NCI-H748 (cell line): Measurements from ENCODE around the gene MAP2K1.
"Not testable (repeated sequence)": the region's sequence is repeated elsewhere in the genome, so short reads cannot be mapped to it uniquely, and the experiment has no call there.

Experiments used
- DNase-seq: peaks from one replicate; lab custom pipeline; 2025; ENCODE audit not compliant: unreplicated experiment; lab: John Stamatoyannopoulos, UW

Gene MAP2K1

DNA sequence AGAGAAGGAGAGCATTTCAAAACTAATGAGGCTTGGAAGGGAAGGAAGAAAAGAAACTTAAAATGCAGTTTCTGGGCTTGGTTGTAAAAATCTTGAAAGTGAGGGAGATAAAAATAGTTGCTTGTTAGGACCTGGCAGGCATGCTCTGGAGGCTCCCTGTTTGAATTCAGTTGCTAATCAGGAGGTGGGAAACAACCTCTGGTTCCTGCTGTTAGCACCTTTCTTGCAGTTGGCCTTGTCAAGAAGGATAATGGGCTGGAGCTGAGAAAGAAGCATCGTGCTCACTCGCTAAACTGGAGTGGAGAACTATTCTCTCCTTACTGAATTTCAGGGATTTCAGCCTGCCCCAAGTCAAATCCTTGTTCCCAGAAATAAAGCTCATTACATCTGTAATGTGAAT, 87.4 kb downstream of the MAP2K1 start:
- no peak for DNase-seq

DNA sequence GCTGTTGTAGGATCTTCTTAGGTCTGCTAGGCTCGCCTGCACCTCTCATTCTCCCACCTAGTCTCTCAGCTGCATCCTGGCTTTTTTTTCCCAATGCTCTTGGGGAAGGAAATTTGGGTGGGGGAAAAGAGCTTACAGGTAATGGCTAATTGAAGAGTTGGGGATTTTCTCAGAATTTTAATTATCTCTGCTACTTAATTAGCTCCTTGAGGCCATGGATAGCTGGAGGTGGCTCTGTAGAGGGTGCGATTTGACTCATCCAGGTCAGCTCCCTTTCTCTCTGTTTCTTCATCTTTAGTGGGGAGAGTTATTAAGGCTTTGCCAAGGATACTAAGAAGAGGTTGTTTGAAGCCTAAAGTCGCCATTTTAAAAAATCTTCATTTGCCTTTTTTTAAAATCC, 88.3 kb downstream of the MAP2K1 start:
- DNase-seq, result no peak

DNA sequence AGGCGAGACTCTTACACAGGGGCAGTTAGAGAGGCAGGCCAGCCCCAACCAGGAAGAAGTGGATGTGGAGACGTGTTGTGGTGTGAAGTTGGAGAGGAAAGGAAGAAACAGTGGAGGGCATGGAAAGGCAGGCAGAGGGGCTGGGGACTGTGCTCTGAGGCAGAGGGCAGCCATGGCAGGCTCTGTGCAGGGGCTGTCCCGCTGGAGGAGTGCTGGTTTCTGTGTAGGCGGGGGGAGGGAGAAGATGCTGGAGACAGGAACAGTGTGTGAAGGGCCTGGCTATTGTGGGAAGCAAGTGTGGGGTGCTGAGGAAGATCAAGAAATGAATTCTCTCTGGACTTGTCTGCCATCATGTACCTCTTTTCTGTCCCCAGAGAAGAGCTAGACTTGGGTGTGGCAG, 89.8 kb downstream of the MAP2K1 start:
- no peak for DNase-seq

DNA sequence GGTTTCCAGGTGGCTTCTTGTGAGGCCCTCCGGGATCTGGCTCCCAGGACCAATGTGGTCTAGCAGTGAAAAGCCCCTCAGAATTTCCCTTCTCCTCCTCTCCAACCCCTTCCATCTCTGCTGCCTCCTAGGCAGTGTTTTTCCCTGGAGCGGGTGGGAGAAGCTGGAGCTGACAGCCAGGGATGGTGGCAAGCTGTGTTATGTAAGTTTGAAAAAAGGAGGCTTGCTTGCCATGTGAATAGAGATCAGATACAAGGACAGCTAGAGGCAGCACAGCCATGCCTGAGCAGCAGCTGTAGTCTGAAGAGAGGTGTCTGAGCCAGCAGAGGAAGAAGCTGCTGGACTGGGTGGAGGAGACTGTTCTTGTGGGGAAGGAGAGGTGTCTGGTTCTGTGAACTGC, 90.3 kb downstream of the MAP2K1 start:
- DNase-seq, result no peak

DNA sequence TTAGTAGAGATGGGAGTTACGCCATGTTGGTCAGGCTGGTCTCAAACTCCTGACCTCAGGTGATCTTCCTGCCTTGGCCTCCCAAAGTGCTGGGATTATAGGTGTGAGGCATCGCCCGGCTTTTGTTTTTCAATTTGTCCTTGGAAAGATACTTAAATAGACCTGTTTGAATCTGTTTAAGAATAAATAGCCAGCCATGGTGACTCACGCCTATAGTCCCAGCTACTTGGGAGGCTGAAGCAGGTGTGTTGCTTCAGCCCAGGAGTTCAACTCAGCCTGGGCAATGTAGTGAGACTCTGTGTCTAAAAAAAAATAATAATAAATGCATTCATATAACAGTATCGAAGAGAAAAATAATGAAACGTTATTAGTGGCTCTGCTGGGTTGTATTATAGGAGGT, 93.6 kb downstream of the MAP2K1 start:
- DNase-seq, result no peak

DNA sequence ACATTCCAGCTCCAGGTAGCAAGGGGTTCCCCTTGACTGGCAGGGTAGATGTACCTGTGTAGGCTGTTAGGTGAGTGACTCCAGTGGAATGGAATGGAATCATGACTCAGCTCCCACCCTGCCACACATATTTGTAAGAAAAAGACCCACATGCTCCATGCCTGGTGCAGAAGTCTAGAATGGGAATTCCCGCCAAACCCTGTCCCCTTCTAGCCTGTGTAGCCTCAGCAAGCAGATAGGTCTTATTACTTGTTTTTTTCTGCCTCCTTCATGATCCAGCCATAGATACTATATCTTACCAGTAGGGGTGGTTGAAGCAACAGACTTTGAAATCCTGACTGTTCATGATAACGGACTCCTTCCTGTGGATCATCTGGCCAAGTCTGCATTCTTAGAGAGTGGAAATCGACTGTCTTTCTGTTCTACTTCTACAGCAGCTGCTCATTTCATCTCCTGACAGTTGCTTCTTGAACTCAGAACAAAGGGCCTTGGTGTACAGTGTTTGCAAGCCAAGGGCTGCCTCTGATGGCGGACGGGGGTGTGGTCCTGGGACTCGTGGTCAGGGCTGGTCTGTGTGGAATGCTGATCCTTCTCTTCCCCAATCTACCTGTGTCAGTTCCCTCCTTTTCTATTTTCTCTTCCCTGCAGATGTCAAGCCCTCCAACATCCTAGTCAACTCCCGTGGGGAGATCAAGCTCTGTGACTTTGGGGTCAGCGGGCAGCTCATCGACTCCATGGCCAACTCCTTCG, 94.6 kb downstream of the MAP2K1 start:
- DNase-seq, result no peak

DNA sequence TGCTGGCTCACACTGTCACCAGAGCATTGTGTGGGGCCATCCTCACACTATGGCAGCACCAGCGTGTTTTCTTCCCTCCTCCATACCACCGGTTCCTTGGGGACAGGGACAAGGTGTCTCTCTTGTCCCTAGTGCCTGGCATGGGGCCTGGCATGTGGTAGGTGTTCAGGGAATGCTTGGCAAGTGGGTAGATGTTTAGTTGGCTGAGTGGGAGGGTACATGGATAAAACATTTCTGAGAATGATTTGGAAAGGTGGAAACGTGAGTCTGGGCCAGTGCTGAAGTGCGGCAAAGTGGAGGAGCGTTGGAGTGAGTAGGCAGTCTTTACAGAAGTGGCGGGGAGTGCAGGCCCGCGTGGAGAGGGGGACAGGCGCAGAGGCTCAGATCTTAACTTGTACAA, 95.8 kb downstream of the MAP2K1 start:
- DNase-seq, result no peak

DNA sequence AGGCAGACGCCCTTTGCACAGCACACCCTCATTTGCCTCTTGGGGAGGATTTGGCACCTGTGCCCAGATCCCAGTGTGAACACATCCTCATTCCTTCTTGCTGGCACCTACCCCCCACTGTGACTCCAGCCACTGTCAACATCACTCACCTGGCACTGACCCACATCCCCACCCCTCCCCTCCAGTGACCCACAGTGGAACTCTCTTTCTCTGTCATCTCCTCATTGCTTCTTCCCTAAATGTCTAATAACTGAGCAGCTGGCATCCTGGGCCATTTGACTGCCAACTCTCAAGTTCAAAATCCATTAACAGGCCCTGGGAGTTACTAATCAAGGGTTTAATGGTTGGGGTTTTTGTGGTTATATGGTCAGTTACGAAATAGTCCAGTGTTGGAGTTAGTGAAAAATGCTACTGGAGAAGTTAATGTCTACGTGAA, 96.4 kb downstream of the MAP2K1 start:
- DNase-seq, result no peak

DNA sequence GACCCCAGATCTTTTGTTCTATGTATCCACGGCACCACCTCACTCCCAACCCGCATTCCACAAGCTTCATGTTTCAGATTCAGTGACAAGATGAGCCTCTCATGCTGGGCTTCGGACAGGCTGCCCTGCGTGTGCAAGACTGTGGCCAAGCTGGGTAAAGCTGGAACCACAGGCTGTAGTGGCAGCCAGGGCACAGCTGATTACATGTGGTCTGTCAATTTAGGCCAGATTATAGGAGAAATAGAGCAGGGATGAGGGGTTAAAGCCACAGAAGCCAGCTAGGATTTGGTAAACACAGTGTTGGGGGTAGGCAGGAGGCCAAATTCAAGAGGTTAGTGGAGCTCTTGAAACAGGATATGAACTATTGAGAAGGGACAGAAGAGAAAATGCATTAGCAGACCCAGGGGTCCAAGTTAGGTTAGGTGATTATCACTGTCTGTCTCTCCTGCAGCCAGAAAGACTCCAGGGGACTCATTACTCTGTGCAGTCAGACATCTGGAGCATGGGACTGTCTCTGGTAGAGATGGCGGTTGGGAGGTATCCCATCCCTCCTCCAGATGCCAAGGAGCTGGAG, 97.9 kb downstream of the MAP2K1 start:
- DNase-seq, result no peak

DNA sequence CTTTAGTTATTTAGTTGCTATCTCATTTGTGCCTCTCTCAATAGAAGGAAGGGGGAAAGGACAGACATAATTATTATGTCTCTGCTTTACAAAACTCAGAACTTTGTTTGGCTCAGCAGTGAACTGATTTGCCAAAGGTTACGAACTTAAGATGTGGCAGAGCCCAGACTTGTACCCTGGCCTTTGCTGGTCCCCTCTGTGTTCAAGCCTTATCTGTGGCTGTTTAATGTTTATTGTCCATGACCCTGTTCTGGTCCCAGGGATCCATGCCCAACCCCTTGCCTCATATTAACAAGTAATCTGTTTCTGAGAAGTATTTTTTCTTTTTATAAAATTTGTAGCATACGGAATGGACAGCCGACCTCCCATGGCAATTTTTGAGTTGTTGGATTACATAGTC, 100.2 kb downstream of the MAP2K1 start:
- DNase-seq, result no peak

DNA sequence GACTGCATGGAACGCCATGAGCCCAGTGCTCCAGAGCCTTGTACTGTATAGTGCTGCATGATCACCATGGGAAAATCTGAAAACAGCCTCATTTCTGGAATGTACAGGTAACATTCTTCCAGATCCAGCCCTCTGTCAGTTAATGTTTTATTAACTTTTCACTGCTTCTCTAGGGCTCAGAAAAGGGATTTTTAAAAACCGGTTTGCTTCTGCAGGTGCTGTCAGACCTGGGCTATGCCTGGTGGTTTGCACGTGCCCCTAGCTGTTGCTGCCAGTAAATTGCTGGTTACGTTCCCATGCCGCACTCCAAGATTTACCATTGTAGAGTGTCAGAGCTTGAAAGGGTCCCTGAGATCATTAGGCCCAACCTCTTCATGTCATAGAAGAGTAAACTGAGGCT, 101.8 kb downstream of the MAP2K1 start:
- no peak for DNase-seq

DNA sequence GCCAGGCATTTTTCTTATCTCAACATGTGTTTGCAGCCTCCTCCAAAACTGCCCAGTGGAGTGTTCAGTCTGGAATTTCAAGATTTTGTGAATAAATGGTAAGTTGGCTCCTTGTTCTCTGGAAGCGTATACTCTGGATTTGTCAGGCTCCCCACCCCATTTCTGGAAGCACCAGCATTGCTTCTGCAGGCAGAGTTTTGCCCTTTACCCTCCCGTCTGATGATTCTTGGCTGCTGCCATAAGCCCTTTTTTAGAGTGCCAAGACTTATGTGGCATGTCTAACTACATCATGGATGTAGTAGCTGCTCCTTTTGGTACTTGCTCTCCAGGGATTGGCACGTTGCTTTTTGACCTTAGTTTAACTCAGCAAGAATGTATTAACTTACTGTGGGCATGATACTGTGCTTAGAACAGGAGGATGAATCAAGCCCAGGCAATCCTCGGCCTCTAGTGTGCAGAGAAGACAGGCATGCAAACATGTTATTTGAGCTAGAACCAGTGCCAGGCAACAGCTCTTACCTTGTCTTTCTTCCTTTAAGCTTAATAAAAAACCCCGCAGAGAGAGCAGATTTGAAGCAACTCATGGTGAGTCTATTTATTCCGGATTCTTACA, 102.6 kb downstream of the MAP2K1 start:
- DNase-seq, result no peak

DNA sequence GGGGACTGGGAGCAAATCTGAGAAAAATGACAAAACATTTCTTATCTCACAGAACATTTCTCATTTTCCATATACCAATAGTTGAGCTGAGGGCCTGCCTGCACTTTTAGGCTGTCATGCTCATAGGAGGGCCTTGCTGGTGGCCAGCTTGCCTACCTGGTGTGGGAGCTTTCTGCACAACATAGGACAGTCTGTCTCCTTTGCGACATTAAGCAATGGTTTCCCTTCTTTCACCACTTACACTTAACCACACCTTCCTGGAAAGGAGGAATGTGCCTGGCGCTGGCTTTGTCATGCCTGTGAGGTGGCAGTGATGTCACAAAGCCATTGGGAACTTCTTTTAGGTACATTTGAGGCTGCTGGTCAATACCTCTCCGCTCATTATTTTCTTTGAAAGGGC, 105.1 kb downstream of the MAP2K1 start:
- DNase-seq, result no peak

DNA sequence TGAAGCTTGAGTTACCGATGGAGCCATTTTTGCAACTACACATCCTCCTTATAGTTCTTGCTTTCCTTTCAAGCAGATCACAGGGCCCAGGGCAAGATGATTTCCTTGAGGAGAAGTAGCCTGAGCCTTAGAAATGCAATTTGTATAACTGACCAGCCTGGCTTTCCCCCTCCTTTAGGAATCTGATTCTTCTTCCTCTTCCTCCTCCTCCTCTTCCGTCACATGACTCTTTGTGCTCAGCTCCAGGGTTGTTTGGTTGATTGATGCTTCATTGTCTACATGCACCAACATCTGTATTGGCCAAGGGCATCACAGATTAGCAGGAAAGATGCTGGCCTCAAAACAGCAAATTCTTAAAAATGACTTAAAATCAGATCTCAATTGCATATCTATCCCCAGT, 107.5 kb downstream of the MAP2K1 start:
- no peak for DNase-seq

DNA sequence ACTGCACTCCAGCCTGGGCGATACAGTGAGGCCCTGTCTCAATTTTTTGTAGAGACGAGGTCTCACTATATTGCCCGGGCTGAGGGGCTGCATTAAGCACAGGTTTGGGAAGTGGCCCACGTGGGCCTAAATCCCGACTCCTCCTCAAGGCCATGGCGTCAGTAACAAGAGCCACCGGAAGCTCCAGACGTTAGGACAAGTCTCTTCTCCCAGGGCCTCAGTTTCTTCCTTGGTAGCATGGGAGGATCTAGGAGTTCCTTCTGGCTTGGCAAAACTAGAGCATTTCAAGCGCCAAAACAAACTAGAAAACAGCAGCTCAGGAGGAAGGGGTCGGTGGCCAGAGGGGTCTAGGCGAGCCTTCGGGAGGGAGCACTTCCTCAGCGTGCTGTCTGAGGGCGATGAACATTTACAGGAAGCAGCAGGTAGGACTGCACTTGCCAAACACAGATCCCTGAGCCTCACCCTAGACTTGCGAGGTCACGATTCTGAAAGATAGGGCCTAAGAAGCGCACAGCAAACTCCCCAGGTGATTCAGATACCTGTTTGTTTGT, 110.3 kb downstream of the MAP2K1 start:
- peak; percentile 9 for DNase-seq

DNA sequence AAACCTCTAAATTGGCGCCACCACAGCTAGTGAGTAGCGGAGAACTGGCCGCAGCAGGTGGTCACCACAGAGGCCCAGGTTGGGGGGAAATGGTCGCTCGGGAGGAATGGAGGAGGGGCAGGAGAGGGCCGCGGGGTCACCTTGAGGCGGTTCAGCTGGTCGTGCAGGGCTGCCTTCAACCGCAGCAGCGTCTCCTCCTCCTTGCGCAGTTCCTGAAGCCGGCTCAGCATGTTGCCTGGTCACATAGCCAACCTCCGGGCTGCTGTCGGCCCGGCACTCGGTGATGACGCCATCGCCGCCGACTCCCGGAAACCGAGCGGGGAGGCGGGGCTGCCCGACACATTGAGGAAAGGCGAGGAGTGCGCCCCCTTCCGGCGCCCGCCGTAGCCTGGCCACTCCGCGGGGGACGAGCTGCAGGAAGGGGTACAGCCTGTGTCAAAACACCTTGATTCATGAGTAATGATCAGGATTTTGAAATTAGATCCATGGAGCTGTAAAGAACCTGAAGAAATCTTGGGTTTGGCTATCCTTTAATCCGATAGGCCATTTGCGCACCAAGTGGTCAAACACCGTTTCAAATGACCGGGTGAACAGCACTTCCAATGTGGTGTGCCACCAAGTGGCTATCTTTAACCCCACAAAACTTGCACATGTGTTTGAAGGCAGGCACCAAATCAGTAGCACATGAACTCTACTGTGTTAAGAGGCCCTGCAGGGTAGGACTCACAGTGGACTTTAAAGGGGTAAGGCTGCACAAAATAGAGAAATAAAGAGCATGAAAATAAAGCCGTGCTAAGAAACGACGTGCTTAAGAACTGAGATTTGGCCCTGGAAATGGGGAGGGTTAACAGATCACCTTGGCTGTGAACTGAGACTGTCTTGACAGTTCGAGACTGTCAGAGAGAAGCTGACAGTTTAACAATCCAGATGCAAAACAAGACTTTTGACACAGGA, 111.1 kb downstream of the MAP2K1 start, which contains the start of gene SNAPC5:
Gene SNAPC5 (minus strand): TSS at position 261 of the 954 bp plus-strand sequence. CDS start 31 bp downstream, at position 230.
- DNase-seq, result peak; percentile 91

DNA sequence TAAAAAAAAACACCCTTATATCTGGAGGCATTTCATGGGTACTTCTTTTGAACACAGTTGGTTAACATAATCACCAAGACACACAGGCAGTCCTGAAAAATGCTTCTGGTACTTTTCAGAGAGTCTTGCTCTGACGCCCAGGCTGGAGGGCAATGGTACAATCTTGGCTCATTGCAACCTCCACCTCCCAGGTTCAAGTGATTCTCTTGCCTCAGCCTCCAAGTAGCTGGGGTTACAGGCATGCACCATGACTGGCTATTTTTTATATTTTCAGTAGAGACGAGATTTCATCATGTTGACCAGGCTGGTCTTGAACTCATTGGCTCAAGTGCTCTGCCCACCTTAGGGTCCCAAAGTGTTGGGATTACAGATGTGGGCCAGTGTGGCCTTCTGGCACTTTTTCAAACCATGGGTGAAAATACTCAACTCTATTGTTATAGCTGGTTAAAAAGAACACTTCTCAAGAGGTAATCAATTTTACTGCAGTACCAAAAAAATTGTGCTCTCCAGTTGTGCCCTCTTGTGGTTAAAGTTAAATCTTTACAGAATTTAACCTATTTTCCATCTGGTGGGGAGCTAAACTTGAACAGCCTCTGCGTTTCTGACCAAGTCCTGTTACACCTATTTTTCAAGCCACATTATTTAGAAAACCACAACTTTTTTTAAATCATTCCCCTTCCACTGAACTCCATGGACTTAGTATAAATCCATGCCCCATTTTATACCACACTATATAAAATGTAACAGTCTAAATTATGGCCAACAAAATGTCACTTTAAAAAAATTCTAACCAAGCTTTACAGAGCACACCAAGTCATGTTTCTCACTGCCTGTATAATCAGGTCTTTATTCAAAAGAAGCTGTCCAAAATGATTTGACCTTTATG, 112.0 kb downstream of the MAP2K1 start:
- DNase-seq, result peak; percentile 3

DNA sequence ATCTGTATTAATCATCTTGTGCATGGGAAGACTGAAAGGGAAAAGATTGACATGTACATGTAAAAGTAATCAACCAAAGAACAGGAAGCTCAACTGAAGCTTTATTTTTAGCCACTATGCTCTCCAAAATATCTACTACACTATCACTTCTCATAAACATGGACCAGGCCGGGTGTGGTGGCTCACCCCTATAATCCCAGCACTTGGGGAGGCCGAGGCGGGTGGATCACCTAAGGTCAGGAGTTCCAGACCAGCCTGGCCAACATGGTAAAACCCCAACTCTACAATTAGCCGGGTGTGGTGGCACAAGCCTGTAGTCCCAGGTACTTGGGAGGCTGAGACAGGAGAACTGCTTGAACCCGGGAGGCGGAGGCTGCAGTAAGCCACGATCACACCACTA, 113.6 kb downstream of the MAP2K1 start:
- DNase-seq, result not testable (repeated sequence)

DNA sequence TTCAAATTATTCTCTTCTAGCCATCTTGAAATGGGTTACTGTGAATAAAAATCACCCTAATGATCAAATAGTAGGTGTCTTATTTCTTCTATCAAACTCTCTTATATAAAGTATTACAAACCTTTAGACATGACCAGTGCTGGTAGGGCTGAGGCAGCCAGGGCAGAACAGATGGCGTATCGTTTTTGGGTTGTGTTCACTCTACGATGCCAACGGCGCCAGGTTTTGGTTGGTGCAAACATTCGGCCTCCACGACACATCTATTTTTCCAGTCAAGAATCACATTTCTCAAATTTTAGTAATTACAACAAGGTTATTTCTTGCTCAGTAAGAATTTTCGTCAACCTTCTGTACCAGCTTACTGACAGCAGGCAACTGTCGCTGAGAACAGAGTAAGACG, 115.8 kb downstream of the MAP2K1 start:
- DNase-seq, result no peak

DNA sequence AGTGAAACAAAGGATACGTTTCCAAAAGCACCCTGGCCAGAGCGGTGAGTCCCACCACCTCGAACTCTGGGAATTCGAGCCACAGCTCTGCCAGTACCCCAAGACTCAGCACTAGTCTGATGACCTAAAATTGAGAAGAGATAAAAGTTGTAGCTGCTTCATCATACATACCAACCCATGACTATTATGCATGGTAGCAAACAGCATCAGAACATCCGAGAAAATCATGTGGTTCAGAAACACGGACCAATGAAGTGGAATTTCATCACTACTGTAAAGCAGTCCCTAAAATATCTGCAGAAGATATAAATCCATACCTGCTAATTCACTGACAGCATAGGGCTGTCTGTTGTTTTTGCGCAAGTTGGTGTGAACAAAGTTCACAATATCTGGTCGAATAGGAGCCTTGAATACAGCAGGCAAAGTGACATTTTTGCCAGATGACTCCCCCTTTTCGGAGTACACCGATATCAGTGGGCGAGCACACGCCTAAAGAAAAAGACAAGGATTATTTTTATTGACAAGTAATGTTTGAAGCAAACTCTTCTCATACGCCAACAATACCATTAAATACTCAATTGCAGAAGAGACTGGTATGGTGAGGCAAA, 116.4 kb downstream of the MAP2K1 start:
- not testable (repeated sequence) for DNase-seq
